ENCODE data around the gene DISP3.
"Not testable (repeated sequence)": the region's sequence is repeated elsewhere in the genome, so short reads cannot be mapped to it uniquely, and the experiment has no call there.

The DISP3 gene

GRCh38 chr1:11573116-11573692 is 94.2 kb downstream of the DISP3 start:
- Mint-ChIP-seq H3K4me3 (no peak overlapping the region), H3K36me3 (no peaks in the 10 kb centered on the region), H3K4me1 (peaks cover 5% of the 10 kb centered on the region), H3K9me3 (no peaks in the 10 kb centered on the region), H3K27ac (no peak overlapping the region), H3K27me3 (no peaks in the 10 kb centered on the region)

- Mint-ChIP-seq H3K4me1 (peaks cover 5% of the 10 kb centered on the region), H3K27me3 (peaks cover 3% of the 10 kb centered on the region), H3K4me3 (no peak overlapping the region), H3K27ac (no peak overlapping the region), H3K9me3 (no peaks in the 10 kb centered on the region), H3K36me3 (no peaks in the 10 kb centered on the region)
These were observed 96.6 kb downstream of the DISP3 start for GRCh38 chr1:11575553-11575952.

- no peak overlapping the region for H3K4me3 Mint-ChIP-seq
- H3K27me3 Mint-ChIP-seq: peaks cover 3% of the 10 kb centered on the region
- no peaks in the 10 kb centered on the region for H3K9me3 Mint-ChIP-seq
- no peaks in the 10 kb centered on the region for H3K36me3 Mint-ChIP-seq
- no peak overlapping the region for H3K27ac Mint-ChIP-seq
- peaks cover 5% of the 10 kb centered on the region for H3K4me1 Mint-ChIP-seq
These were observed 97.3 kb downstream of the DISP3 start for GRCh38 chr1:11576109-11576875.

- Mint-ChIP-seq H3K4me3 (no peak overlapping the region), H3K27ac (no peak overlapping the region), H3K9me3 (no peaks in the 10 kb centered on the region), H3K4me1 (no peaks in the 10 kb centered on the region), H3K36me3 (no peaks in the 10 kb centered on the region), H3K27me3 (peaks cover 5% of the 10 kb centered on the region)
These were observed 99.0 kb downstream of the DISP3 start for GRCh38 chr1:11578004-11578403.

GRCh38 chr1:11579506-11579905 is 100.6 kb downstream of the DISP3 start:
- Mint-ChIP-seq H3K4me1 (no peaks in the 10 kb centered on the region), H3K4me3 (no peak overlapping the region), H3K9me3 (no peaks in the 10 kb centered on the region), H3K36me3 (no peaks in the 10 kb centered on the region), H3K27ac (no peak overlapping the region), H3K27me3 (peaks cover 7% of the 10 kb centered on the region)

GRCh38 chr1:11580049-11580448 is 101.1 kb downstream of the DISP3 start:
- H3K27ac Mint-ChIP-seq, H3K4me3 Mint-ChIP-seq, H3K36me3 Mint-ChIP-seq, H3K4me1 Mint-ChIP-seq, H3K27me3 Mint-ChIP-seq, H3K9me3 Mint-ChIP-seq: not testable (repeated sequence)

GRCh38 chr1:11581445-11581991 is 102.6 kb downstream of the DISP3 start:
- H3K4me3 Mint-ChIP-seq: no peak overlapping the region
- no peaks in the 10 kb centered on the region for H3K36me3 Mint-ChIP-seq
- H3K27me3 Mint-ChIP-seq: peaks cover 7% of the 10 kb centered on the region
- no peaks in the 10 kb centered on the region for H3K9me3 Mint-ChIP-seq
- no peaks in the 10 kb centered on the region for H3K4me1 Mint-ChIP-seq
- no peak overlapping the region for H3K27ac Mint-ChIP-seq

GRCh38 chr1:11585389-11585788 is 106.4 kb downstream of the DISP3 start:
- H3K36me3 Mint-ChIP-seq: no peaks in the 10 kb centered on the region
- H3K4me1 Mint-ChIP-seq: no peaks in the 10 kb centered on the region
- H3K9me3 Mint-ChIP-seq: no peaks in the 10 kb centered on the region
- H3K4me3 Mint-ChIP-seq: no peak overlapping the region
- no peak overlapping the region for H3K27ac Mint-ChIP-seq
- peaks cover 4% of the 10 kb centered on the region for H3K27me3 Mint-ChIP-seq

All from activated naive CD4-positive, alpha-beta T cell treated with anti-CD3 and anti-CD28 coated beads, Interleukin-2, amount 50 U/mL, for 24 hours (primary cell).